SU-DHL-6 (cell line): ENCODE data around the gene VIPR2.

Source experiments
- H2AFZ ChIP-seq: fragments of 200-600 bp; sonication (generic); 2 replicates; pipeline ENCODE4 v1.6.1; 2014; ENCODE audit warnings: low read depth, mild to moderate bottlenecking, moderate library complexity, mixed read lengths, antibody characterized with exemption, low read length; ENCODE audit not compliant: severe bottlenecking
- H3F3A ChIP-seq: fragments of 200-600 bp; shearing (Covaris generic); 2 replicates; pipeline ENCODE4 v1.6.0; 2016; ENCODE audit warnings: antibody characterized with exemption, mild to moderate bottlenecking; ENCODE audit not compliant: insufficient read depth
- H3K27ac ChIP-seq: fragments of 200-600 bp; sonication (generic); 2 replicates; pipeline ENCODE4 v1.5.1; 2016; ENCODE audit warnings: low read depth, mild to moderate bottlenecking, low read length, moderate library complexity, mixed read lengths
- H3K27me3 ChIP-seq: fragments of 200-600 bp; sonication (generic), shearing (Covaris generic); 2 replicates; pipeline ENCODE4 v1.6.0; 2014; ENCODE audit warnings: mild to moderate bottlenecking, low read length
- H3K36me3 ChIP-seq: fragments of 200-600 bp; sonication (generic); 2 replicates; pipeline ENCODE4 v1.6.1; 2014; ENCODE audit warnings: mild to moderate bottlenecking, low read length, mixed read lengths
- H3K4me2 ChIP-seq: fragments of 300-600, 200-600 bp; shearing (Covaris generic), sonication (generic); 2 replicates; pipeline ENCODE4 v1.6.0; 2014; ENCODE audit warnings: low read length, low read depth, mild to moderate bottlenecking; ENCODE audit not compliant: poor library complexity, severe bottlenecking
- H3K4me3 ChIP-seq: fragments of 200-600 bp; sonication (generic); 2 replicates; pipeline ENCODE4 v1.5.1; 2014; ENCODE audit warnings: antibody characterized with exemption, low read length, mild to moderate bottlenecking, mixed read lengths; ENCODE audit not compliant: insufficient read depth, poor library complexity, severe bottlenecking
- H3K79me2 ChIP-seq: fragments of 200-600 bp; sonication (generic); 2 replicates; pipeline ENCODE4 v1.6.1; 2014; ENCODE audit warnings: mild to moderate bottlenecking, low read length, moderate library complexity; ENCODE audit not compliant: insufficient read depth
- H3K9ac ChIP-seq: fragments of 200-600 bp; sonication (generic); 2 replicates; pipeline ENCODE4 v1.7.0; 2014; ENCODE audit warnings: mild to moderate bottlenecking, low read length
- H3K9me2 ChIP-seq: fragments of 200-600 bp; sonication (generic); replicated peaks from 2 replicates; pipeline ENCODE4 v1.6.1; 2014; ENCODE audit warnings: low read length; ENCODE audit not compliant: insufficient read depth
- H3K9me3 ChIP-seq: fragments of 200-600 bp; sonication (generic); 2 replicates; pipeline ENCODE4 v1.6.1; 2014; ENCODE audit warnings: low read length, mixed read lengths; ENCODE audit not compliant: insufficient read depth
- H4K20me1 ChIP-seq: fragments of 200-600 bp; sonication (generic); 2 replicates; pipeline ENCODE4 v1.6.1; 2014; ENCODE audit warnings: low read depth, mild to moderate bottlenecking, antibody characterized with exemption, low read length, moderate library complexity, mixed read lengths
- EZH2phosphoT487 ChIP-seq: fragments of 200-600 bp; sonication (generic), shearing (Covaris generic); conservative IDR thresholded peaks from 2 replicates; pipeline ENCODE4 v1.6.1; 2018; ENCODE audit warnings: mild to moderate bottlenecking, antibody characterized with exemption, low read length, moderate library complexity, mixed read lengths
- TF ChIP-seq, protein P1 (sequence below): fragments of 200-600 bp; sonication (generic); IDR thresholded peaks from one replicate; pipeline ENCODE4 v1.5.1; 2017; ENCODE audit warnings: antibody characterized with exemption, mild to moderate bottlenecking, low read length, moderate library complexity; ENCODE audit not compliant: insufficient read depth, poor library complexity, severe bottlenecking

The VIPR2 gene

DNA sequence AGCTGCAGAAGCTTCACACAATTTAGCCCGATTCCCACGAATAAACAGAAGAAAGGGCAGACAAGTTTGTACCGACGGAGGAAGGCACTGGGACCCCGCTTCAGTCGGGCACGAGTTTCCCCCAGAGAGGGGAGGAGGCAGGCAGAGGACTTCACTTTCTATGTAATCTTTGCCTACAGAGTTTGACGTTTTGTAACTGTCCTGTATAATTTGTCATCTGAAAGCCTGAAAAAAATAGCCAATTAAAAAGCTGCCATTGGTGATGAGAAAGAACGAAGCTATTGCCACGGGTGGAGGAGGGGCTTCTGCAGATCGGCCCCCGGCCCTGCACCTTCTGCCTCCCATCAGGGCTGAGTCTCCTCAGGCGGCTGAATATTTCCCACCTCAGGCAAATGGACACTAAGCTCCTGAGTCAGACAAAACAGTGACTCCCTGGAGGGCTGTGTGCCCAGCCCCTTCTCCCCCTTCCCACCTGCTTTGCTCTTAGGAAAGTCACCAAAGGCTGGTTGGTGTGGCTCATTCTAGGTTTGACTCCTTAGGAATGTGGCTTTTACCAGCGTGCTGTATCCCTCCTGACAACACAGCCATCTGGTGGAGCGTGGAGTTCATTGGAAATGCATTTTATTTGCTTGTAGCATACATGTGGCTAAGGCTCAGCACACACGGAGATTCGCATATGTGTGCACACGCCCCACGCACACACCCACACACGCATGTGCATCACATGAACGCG, 117.4 kb downstream of the VIPR2 start:
- Histone ChIP-seq H3K4me3 (no peak overlapping the region), H3K4me2 (no peak overlapping the region), H3K27ac (no peak overlapping the region), H3K27me3 (no peaks in the 10 kb centered on the region), H3K9me3 (no peaks in the 10 kb centered on the region), H3K9me2 (no peaks in the 10 kb centered on the region), H3K9ac (no peak overlapping the region), H4K20me1 (no peaks in the 10 kb centered on the region), H2AFZ (no peak overlapping the region), H3K36me3 (no peaks in the 10 kb centered on the region), H3K79me2 (no peaks in the 10 kb centered on the region), H3F3A (no peaks in the 10 kb centered on the region)
- TF ChIP-seq, protein P1, sequence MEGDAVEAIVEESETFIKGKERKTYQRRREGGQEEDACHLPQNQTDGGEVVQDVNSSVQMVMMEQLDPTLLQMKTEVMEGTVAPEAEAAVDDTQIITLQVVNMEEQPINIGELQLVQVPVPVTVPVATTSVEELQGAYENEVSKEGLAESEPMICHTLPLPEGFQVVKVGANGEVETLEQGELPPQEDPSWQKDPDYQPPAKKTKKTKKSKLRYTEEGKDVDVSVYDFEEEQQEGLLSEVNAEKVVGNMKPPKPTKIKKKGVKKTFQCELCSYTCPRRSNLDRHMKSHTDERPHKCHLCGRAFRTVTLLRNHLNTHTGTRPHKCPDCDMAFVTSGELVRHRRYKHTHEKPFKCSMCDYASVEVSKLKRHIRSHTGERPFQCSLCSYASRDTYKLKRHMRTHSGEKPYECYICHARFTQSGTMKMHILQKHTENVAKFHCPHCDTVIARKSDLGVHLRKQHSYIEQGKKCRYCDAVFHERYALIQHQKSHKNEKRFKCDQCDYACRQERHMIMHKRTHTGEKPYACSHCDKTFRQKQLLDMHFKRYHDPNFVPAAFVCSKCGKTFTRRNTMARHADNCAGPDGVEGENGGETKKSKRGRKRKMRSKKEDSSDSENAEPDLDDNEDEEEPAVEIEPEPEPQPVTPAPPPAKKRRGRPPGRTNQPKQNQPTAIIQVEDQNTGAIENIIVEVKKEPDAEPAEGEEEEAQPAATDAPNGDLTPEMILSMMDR, result no peak
- TF ChIP-seq EZH2phosphoT487, result no peak

DNA sequence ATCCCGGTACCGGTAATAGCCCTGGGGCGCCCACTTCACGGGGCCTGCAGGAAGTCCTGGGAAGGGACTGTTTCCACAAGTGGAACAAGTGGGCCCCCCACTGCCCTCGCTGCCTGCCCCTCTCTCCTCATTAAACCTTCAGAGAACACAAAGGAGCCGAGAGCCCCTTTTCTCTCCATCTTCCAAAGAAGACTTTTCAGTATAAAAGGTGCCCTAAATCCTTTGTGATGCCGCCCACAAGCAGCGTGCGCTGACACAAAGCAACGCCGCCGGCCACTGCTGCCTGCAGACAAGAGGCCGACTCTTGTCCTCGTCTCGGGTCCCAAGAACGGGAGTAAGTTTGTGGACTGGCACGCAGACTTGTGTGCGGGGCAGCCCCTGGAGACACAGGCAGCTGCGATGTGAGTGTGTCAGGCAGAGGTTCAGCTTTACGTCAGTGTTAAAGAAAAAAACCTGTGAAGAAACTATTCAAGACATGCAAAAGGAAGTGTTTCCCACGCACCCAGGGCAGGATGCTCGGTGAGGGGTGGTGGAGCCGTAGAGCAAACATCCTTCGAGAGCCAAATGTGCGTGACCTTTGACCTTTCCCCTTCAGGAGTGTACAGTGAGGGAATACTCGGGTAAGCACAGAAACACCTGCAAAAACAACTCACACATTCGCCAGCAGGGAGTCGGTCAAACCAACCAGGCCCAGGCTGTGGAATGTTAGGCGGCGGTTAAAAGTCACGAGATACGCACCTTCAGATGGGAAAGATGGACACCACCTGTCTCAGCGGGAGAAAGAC, 118.2 kb downstream of the VIPR2 start:
- Histone ChIP-seq H3K9me2 (no peaks in the 10 kb centered on the region), H4K20me1 (no peaks in the 10 kb centered on the region), H2AFZ (no peak overlapping the region), H3K9me3 (no peaks in the 10 kb centered on the region), H3K79me2 (no peaks in the 10 kb centered on the region), H3K9ac (no peak overlapping the region), H3F3A (no peaks in the 10 kb centered on the region), H3K36me3 (no peaks in the 10 kb centered on the region), H3K27me3 (no peaks in the 10 kb centered on the region), H3K27ac (no peak overlapping the region), H3K4me3 (no peak overlapping the region), H3K4me2 (no peak overlapping the region)
- TF ChIP-seq, protein P1, result no peak

DNA sequence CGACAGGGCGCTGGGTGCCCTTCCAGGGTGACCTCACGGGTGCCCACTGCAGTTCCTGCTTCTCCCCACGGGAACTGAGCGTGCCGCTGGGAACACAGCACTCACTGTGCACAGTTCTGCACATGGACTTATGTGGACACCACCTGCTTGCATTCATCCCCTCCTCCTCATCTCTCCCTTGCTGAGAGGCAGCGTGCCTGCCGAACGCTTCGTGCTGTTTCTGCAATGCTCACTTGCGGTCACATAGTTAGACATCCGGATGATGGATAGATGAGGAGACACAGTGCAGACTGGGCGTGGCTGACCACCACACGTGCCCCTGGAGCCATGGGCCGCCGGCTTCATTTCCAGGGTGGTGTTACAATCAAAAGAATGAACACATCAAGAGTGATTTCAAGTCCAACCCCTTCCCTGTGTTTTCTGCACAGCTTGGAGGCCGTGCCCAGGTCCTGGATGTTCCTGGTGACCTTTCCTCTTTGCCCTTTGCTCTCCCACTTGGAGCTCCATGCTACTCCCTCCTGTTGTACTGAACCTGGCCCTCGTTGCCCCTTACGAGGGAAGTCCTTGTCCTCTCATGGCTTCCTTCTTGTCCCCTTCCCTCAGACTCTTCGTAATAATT, 119.4 kb downstream of the VIPR2 start:
- H3K36me3 ChIP-seq, result no peaks in the 10 kb centered on the region
- no peak overlapping the region for H3K4me2 ChIP-seq
- H3F3A ChIP-seq, result no peaks in the 10 kb centered on the region
- no peak overlapping the region for H3K27ac ChIP-seq
- H3K9me3 ChIP-seq, result peaks cover 4% of the 10 kb centered on the region; the same call in 1 of the 2 replicates
- H3K27me3 ChIP-seq, result no peaks in the 10 kb centered on the region
- no peak overlapping the region for H2AFZ ChIP-seq
- H3K9ac ChIP-seq, result no peak overlapping the region
- H3K79me2 ChIP-seq, result no peaks in the 10 kb centered on the region
- no peaks in the 10 kb centered on the region for H3K9me2 ChIP-seq
- no peak overlapping the region for H3K4me3 ChIP-seq
- no peaks in the 10 kb centered on the region for H4K20me1 ChIP-seq
- no peak for TF ChIP-seq EZH2phosphoT487
- TF ChIP-seq, protein P1, result no peak
